GM21390 (cell line): ENCODE data around the gene RHEBL1.
A peak's percentile ranks its signal among the peaks of the same experiment; 100 is the strongest.
"Not testable (repeated sequence)": the region's sequence is repeated elsewhere in the genome, so short reads cannot be mapped to it uniquely, and the experiment has no call there.

ENCODE experiments used
- ATAC-seq: cut with Tn5 transposase; IDR thresholded peaks from one replicate; pipeline ENCODE4 v1.9.1; 2021; ENCODE audit not compliant: unreplicated experiment

RHEBL1 gene

DNA sequence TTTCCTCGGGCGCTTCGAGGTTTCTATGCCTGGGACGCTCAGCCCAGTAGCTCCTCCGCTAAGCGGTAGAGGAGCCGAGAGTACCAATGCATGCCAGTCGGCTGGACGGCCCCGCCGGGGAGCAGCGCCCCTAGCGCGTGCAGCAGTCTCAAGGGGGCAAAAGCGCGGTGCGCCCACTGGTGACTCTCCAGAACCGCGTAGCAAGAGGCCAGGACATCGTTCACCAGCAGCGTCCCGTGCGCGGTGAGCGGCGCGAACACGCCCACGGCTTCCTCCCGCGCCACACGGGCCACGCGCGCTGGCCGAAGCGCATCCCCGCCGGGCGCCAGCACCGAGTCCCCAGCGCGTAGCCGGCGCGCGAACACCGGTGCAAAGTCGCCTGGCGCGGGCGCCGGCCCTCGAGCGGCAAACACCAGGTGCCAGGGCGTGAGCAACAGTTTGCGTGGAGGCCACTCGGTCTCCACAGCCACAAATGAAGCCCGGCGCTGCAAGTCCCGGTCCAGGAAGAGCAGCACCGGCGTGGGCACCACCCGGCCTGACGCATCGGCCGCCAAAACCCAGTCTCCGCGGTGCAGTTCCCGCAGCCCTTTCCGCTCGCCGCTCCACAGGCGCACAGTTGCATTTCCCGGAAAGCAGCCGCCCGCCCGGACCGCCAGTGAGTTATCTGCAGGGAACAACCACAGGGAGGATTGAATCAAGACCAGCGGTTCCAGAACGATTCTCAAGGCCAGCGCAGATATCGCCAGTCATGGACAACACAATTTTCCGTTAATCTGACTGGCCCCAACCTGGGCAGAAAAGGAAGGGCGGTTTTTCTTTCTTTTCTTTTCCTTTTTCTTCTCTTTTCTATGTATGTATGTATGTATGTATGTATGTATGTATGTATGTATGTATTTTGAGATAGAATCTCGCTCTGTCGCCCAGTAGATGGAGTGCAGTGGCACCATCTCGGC, 20.3 kb upstream of the RHEBL1 start:
- no peak for ATAC-seq

DNA sequence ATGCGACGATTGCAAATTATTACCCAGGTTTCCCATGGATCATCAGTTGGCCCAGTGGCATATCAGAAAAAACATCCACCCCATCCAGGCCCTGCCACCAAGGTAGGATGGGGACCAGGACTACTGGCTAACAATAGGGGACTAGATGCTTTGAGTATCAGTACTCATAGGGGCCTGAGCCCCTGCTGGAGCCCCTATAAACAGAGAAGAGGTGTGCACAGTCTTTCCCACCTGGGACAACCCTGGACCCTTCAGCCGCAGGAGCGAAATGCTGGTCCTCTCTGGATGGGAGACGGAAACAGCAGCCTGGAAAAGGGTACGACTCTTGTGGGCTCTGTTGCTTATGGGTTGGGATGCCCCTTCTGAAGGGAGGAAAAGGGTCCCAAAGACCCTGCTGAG, 19.2 kb upstream of the RHEBL1 start:
- ATAC-seq = no peak

GRCh38 chr12:49088150-49088931, 18.6 kb upstream of the RHEBL1 start:
- ATAC-seq = peak; percentile 85

DNA sequence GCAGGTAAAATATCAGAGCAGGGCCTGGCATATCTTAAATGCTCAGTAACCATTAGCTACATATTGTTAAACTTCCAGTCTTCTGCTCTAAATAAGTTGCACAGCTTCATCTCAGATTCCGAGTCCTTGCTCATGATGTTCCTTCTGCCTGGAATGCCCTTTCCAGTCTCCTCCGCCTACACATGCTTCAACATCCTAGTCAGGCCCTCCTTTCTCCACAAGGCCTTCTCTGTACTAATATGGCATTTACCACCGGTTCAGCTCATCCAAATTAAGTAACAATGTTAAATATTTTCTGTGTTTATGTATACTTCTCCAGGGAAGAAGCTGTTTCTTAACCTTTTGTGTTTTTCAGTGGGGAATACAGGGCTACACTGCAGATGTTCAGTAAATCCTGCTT, 16.3 kb upstream of the RHEBL1 start:
- no peak for ATAC-seq

- no peak for ATAC-seq
These were observed 14.7 kb upstream of the RHEBL1 start for GRCh38 chr12:49084438-49084837.

- no peak for ATAC-seq
These were observed 10.0 kb upstream of the RHEBL1 start for GRCh38 chr12:49079793-49080192.

- no peak for ATAC-seq
These were observed 1.2 kb upstream of the RHEBL1 start for GRCh38 chr12:49070971-49071370.

GRCh38 chr12:49068879-49069506, 786 bp downstream of the RHEBL1 start:
- no peak for ATAC-seq

GRCh38 chr12:49066120-49066519, 3.7 kb downstream of the RHEBL1 start:
- ATAC-seq = no peak

DNA sequence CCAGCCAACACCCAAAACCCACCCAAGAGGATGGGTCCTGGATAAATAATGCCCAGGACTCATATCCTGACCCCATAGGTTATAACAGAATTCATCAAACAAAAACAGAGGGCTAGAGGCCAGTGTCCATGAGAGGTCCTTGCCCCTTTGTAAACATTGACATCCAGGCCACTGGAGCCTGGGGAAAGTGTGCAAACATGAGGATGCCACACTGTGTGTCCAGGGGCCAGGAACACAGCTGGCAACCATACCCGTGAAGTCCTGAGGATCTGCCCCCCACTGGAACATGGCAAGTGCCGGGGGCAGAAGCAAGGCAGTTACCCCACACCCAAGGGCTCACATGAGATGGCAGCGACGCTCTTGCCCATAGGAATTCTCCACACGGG, 5.0 kb downstream of the RHEBL1 start:
- no peak for ATAC-seq

DNA sequence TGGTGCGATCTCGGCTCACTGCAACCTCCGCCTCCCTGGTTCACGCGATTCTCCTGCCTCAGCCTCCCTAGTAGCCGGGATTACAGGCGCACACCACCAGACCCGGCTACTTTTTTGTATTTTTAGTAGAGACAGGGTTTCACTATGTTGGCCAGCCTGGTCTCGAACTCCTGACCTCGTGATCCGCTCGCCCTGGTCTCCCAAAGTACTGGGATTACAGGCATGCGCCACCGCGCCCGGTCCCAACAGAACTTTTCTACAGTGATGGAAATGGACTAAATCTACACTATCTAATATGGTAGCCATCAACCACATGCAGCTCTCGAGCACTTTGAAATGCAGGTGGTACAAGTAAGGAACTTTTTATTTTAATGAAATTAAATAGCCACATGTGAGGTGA, 7.9 kb downstream of the RHEBL1 start:
- ATAC-seq = not testable (repeated sequence)

DNA sequence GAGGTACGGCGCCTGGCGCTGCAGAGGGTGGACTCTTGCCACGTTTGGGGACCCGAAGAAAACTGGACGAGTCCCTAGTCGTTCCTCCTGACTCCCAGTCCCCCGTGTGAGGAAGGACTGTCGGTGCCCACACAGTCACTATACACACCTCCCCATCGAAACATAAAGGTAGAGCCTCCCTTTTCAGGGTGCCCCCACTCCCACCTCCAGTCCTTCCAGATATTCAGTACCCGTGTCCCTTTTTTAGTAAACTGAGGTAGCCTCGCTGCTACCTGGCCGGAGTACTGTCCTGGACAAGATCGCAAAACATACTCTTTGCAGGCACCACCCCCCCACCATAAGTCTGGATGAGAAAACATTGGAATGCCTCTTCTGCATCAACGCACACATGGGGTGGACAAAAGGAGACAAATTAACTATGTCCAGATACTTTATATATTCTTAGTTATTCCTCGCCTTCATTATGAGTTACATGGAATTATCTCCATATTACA, 8.6 kb downstream of the RHEBL1 start:
- ATAC-seq = no peak

- ATAC-seq = peak; percentile 50
These were observed 9.3 kb downstream of the RHEBL1 start, which contains the start of gene KMT2D for GRCh38 chr12:49060237-49061156. KMT2D (minus strand) TSS chr12:49060794; CDS start chr12:49055324, 5,470 bp downstream.

- ATAC-seq = peak; percentile 9
These were observed 10.2 kb downstream of the RHEBL1 start for GRCh38 chr12:49059299-49060171.

- no peak for ATAC-seq
These were observed 10.8 kb downstream of the RHEBL1 start for GRCh38 chr12:49059045-49059298.

DNA sequence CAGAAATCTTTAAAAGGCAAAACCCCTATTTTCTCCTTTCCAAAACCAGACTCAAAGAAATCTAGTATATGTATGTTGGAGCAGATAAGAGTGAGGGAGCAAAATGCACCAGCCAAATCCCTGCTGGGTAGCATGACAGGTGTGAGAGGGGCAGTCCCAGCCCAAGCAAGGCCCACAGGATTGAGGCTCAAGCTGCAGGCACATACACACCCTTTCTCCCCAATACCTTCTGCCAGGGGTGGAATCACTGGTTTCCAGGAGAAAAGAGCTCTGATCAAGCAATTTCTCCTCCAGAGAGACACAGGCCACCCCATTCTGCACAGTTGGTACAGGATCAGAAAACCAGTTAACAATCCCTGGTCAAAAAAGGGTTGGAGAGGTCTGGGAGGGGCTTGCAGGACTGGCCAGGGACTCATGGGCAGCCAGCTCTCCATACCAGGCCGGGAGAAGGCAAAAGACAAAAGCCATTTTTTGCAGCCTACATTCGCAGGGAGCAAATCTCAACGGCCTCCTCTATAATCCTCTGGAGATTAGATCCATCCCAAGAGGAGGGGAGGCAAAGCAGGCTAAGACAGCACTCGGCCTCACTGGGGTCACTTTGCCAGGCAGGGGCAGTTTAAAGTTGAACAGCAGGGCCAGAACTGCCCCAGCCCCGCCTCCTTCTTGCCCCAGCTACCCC, 11.3 kb downstream of the RHEBL1 start:
- no peak for ATAC-seq

- no peak for ATAC-seq
These were observed 11.9 kb downstream of the RHEBL1 start for GRCh38 chr12:49057888-49058287.

GRCh38 chr12:49055978-49056754, 13.6 kb downstream of the RHEBL1 start:
- peak; percentile 69 for ATAC-seq
